DMS 273 (cell line): ENCODE data around the gene SOCS4.
A peak's percentile ranks its signal among the peaks of the same experiment; 100 is the strongest.

Source experiments
- DNase-seq: peaks from one replicate; lab custom pipeline; 2025; ENCODE audit not compliant: unreplicated experiment; lab: John Stamatoyannopoulos, UW

The SOCS4 gene

DNA sequence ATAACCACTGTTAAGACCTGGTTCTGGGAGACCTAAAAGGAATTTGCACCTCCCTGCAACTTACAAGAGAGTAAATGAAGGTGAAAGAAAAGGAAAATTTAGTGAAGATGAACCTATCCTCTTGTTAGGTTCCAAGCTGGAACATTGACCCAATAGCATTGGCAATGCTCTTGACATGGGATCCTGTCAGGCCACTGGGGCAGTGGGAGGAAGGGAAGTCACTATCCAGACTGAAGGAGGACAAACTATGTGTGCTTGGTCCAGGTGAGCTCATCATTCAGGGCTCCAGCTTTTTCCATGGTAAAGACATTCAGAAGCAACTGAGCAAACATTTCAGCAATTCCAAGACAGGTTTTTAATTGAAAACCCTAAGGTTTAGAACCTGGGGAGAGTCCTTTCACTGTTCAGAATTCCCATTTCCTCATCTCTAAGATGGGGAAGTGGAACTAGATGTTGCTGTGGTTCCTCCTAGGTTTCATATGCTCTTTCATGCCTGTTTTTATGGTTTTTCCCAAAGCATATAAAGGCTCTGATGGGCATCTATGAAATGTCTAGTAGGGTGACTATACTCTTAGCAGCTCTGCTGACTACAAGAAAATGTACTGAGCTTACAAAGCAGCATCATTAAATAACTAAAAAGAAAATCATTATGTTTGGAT lies 57.5 kb downstream of the SOCS4 start:
- DNase-seq: no peak

DNA sequence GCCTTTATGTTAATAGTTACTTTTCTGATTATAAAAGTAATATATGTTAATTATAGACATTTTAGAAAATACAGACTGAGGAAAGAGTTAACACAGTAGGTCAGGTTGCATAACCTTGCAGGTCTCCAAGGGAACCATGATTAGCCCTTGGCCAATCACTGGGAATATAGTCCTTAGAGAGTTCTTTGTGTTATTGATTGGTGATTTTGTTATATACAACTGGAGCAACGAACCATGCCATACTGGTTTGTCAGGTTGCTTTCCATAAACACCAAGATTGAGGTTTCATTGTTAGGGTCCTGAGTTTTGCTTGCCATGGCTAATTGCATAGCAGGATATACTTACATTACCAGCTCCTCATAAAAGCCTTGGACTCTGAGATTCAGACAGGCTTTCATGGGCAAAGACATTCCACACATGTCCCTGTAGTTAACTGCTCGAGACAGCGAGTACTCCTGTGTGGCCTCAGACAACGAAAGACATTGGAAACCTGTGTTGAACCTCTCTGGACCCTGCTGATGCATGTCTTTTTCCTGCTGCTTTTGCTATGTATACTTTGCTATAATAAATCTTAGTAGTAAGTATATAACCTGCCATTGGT lies 58.1 kb downstream of the SOCS4 start:
- DNase-seq: no peak

DNA sequence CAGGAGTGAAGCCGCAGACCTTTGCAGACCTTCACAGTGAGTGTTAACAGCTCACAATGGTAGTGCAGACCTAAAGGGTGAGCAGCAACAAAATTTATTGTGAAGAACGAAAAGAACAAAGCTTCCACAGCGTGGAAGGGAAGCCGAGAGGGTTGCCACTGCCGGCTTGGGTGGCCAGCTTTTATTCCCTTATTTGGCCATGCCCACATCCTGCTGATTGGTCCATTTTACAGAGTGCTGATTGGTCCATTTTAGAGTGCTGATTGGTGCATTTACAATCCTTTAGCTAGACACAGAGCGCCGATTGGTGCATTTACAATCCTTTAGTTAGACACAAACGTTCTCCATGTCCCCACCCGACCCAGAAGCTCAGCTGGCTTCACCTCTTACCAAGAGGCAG lies 59.9 kb downstream of the SOCS4 start:
- DNase-seq: no peak

DNA sequence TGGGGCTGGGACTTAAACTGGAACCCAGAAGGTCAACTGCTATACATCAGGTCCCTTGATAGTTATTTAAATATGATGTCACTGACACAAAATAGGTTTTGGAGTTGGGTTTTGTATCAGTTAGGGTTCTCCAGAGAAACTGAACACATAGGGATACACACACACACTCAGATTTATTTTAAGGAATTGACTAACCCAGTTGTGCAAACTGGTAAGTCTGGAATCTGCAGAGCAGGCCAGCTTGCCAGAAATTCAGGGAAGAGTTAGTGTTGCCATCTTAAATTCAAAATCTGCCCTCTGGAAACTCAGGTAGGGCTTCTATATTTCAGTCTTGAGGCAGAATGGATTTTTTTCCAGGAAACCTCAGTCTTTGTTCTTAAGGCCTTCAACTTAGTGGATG lies 61.3 kb downstream of the SOCS4 start:
- DNase-seq: no peak

DNA sequence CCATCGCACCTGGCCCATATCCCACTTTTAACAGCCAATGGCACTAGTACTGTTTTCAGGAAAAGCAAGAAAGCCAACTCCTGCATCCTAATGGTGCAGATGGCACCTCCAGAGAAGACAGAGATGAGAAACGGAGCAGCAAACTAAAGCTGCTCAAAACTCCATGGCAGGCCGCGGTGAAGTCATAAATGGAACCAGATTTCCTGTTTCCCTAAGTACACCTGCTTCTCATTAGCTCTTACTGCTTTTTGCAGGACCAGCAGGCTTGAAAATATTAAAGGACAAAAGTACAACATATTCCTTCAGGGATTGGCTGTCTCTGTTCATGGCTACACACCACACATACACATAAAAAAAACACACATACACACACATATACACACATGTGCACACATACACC lies 65.3 kb downstream of the SOCS4 start:
- DNase-seq: peak; percentile 28

DNA sequence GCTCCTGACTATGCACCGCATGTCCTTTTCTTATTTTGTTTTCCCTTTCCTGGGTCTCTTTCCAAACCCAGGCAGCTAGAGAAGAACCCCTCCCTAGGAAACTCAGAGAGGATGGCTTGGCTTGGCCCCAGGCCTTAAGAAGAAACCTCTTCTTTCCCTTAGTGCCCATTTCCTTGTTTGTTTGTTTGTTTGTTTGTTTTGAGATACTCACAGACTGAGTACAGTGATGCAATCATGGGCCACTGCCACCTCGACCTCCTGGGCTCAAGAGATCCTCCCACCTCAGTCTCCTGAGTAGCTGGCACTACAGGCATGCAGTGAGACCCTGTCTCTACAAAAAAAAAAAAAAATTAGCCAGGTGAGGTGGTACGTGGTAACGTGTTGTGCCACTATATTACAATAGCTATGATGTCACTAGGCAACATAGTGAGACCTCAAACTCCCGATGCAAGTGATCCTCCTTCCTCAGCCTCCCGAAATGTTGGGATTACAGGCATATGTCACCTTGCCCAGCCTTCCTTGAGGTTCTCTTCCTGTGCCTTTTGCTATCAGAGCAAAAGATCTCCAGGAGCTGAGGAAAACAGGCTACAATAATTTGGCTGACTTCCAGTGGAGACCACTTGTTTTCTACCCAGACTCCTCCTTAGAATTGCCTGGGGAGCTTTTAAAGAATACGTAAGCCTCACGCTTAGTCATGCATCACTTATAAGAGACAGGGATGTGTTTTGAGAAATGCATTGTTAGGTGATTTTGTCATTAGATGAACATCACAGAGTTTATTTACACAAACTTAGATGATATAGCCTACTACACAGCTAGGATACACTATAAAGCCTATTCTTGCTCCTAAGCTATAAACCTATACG lies 67.5 kb downstream of the SOCS4 start:
- DNase-seq: no peak

DNA sequence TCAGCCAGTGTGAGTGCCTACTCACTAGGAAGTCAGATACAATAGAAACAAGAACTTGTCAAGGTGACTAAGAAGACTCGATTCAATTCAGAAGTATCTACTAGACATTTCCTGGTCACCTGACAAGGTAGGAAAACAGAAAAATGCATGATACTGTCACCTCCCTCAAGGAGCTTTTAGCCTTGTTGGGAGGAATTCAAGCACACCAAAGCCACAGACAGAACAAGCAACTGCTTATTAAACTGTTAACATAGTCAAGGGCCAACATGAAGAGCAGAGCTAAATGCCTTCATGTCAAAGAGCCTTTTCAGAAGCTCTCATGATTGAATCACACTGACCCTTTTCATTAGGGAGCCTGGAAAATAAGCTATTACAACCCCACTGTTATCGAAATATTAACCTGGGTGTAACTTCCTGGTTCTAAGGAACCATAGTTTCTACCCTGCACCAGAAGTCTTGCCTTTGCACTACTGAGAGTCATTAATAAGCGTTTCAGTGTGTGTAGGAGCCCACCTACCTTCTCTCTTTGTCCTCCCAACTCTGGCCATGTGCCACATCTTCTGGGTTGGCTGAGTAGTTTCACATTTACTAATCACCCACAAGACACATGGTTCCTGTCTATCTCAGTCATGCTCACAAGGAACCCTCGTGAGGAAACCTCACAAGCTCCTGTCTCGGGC lies 71.0 kb downstream of the SOCS4 start:
- no peak for DNase-seq

DNA sequence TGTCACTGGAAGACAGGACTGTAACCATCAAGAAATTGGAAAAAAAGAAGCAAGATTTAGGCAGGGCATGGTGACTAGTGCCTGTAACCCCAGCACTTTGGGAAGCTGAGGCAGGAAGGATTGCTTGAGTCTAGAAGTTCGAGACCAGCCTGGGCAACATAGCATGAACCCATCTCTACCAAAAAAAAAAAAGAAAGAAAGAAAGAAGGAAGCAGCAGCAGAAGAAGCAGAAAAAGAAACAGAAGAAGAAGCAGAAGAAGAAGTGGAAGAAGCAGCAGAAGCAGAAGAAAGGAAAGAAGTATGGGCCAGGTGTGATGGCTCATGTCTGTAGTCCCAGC lies 71.5 kb downstream of the SOCS4 start:
- no peak for DNase-seq
